GM23248 (cell line): Measurements from ENCODE around the gene SLC22A5.

Experiments used
- EZH2 ChIP-seq: fragments of 200-600 bp; sonication (generic); IDR thresholded peaks from 2 replicates; pipeline ENCODE4 v1.6.1; 2018; ENCODE audit warnings: antibody characterized with exemption, mild to moderate bottlenecking; ENCODE audit not compliant: insufficient read depth, poor library complexity, severe bottlenecking
- EZH2phosphoT487 ChIP-seq: fragments of 200-600 bp; sonication (generic); IDR thresholded peaks from 2 replicates; pipeline ENCODE4 v1.6.1; 2018; ENCODE audit warnings: antibody characterized with exemption, moderate library complexity, mild to moderate bottlenecking, low read depth; ENCODE audit not compliant: insufficient read depth

DNA sequence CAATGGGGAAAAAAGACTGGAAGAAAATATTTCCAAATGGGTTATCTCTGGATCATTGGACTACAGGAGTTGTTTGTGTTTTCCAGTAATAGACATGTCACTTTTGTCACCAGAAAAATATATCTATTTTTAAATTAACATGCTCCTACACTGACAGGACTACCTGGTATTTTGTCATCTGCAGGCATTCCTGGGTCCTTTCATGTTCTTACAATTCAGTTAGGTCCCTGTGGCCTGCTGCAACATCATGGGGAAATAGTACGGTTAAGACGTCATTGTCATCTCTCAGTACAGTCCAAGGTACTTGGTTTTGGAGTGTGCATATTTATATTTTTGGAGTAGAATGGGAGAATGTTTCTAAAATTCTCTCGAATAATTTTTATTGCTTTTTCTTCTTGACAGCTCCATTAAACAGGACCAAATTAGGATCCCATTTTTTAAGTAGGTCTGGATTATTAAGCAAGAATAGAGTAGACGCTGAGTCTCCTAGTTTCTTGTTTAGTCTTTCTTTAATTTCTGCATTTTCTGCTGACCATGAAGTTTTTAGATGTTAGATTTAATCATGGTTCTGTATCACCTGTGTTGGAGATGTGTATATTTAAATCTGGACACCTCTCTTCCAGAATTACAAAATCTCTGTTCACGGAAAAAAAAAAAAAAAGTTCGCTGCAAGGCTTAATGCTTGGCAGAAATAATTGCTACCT is 46.9 kb downstream of the SLC22A5 start:
- no peak for TF ChIP-seq EZH2
- TF ChIP-seq EZH2phosphoT487: no peak
